GM23338 (cell line): ENCODE measurements around the gene PTPRZ1. TPM values are rescaled to one million over a fixed set of nuclear protein-coding genes. Genes with fewer than 3 reads are reported as not detected.

ENCODE experiments used
- CREB1 ChIP-seq: fragments of 250-450 bp; sonication (Bioruptor Pico); IDR thresholded peaks from 2 replicates; pipeline ENCODE4 v1.5.0; 2020; ENCODE audit warnings: low read depth, mild to moderate bottlenecking, moderate library complexity
- CTCF ChIP-seq, 2 experiments: fragments of 200-600 bp in 1 of 2; sonication (generic) in 1 of 2; conservative IDR thresholded peaks; 2 replicates each; pipeline versions ENCODE4 v1.5.1 to v1.6.1; 2016 to 2017; ENCODE audit warnings: antibody characterized with exemption in 2 of 2, low read depth in 2 of 2, mild to moderate bottlenecking in 2 of 2, moderate library complexity in 1 of 2
- EZH2phosphoT487 ChIP-seq: fragments of 200-600 bp; sonication (generic); IDR thresholded peaks from one replicate; pipeline ENCODE4 v1.8.1; 2018; ENCODE audit warnings: antibody characterized with exemption; ENCODE audit not compliant: unreplicated experiment
- JUNB ChIP-seq: IDR thresholded peaks from one replicate; pipeline ENCODE4 v1.6.1; 2016; ENCODE audit warnings: antibody characterized with exemption; ENCODE audit not compliant: unreplicated experiment
- POLR2AphosphoS5 ChIP-seq: IDR thresholded peaks from 2 replicates; pipeline ENCODE4 v1.6.1; 2016; ENCODE audit warnings: antibody characterized with exemption, low read depth
- ZNF331 ChIP-seq: fragments of 250-450 bp; sonication (Bioruptor Pico); IDR thresholded peaks from 2 replicates; pipeline ENCODE4 v1.5.0; 2020; ENCODE audit warnings: low read depth, mild to moderate bottlenecking, moderate library complexity
- polyA plus RNA-seq: library from polyadenylated mRNA; unstranded; fragments of >200 nt; fragmentation: Nextera tagmentation; extraction: Ambion mirVana; gene quantifications from 2 replicates; pipeline ENCODE4 v1.2.1, GENCODE V29; 2016
- total RNA-seq: library from RNA; depleted of rRNA; stranded (reverse); fragments of >200 nt; shearing (Covaris generic); gene quantifications from 2 replicates; pipeline ENCODE4 v1.2.3, GENCODE V29; 2014
- TF ChIP-seq, protein P1 (sequence below): fragments of 250-450 bp; sonication (Bioruptor Pico); IDR thresholded peaks from 2 replicates; pipeline ENCODE4 v1.5.0; 2020; ENCODE audit warnings: mild to moderate bottlenecking, moderate library complexity
- TF ChIP-seq, protein P2 (sequence below): IDR thresholded peaks from one replicate; pipeline ENCODE4 v1.6.1; 2018; ENCODE audit warnings: antibody characterized with exemption; ENCODE audit not compliant: unreplicated experiment

PTPRZ1 gene
- total and polyA plus RNA-seq, 2 experiments from 2014 or later: 160 to 230 TPM

DNA sequence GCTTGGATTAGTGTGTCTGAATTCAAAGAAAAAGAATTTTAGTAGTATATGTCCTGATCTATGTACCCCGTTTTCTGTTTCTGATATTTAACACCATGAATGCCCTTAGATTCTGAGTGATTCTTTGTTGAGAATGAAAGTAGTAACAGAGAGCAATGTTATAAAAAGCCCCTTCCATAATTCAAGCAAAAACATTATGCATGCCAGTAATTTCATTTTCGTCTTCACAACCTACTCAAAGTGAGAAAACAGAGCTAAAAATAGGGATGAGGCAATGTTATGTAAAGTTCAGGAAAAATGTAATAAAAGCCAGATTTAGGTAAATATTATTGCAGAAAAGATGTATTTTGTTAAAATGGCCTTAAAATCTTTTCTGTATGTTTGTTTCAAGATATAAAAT, 28.1 kb downstream of the PTPRZ1 start (continued):
- TF ChIP-seq, protein P1, sequence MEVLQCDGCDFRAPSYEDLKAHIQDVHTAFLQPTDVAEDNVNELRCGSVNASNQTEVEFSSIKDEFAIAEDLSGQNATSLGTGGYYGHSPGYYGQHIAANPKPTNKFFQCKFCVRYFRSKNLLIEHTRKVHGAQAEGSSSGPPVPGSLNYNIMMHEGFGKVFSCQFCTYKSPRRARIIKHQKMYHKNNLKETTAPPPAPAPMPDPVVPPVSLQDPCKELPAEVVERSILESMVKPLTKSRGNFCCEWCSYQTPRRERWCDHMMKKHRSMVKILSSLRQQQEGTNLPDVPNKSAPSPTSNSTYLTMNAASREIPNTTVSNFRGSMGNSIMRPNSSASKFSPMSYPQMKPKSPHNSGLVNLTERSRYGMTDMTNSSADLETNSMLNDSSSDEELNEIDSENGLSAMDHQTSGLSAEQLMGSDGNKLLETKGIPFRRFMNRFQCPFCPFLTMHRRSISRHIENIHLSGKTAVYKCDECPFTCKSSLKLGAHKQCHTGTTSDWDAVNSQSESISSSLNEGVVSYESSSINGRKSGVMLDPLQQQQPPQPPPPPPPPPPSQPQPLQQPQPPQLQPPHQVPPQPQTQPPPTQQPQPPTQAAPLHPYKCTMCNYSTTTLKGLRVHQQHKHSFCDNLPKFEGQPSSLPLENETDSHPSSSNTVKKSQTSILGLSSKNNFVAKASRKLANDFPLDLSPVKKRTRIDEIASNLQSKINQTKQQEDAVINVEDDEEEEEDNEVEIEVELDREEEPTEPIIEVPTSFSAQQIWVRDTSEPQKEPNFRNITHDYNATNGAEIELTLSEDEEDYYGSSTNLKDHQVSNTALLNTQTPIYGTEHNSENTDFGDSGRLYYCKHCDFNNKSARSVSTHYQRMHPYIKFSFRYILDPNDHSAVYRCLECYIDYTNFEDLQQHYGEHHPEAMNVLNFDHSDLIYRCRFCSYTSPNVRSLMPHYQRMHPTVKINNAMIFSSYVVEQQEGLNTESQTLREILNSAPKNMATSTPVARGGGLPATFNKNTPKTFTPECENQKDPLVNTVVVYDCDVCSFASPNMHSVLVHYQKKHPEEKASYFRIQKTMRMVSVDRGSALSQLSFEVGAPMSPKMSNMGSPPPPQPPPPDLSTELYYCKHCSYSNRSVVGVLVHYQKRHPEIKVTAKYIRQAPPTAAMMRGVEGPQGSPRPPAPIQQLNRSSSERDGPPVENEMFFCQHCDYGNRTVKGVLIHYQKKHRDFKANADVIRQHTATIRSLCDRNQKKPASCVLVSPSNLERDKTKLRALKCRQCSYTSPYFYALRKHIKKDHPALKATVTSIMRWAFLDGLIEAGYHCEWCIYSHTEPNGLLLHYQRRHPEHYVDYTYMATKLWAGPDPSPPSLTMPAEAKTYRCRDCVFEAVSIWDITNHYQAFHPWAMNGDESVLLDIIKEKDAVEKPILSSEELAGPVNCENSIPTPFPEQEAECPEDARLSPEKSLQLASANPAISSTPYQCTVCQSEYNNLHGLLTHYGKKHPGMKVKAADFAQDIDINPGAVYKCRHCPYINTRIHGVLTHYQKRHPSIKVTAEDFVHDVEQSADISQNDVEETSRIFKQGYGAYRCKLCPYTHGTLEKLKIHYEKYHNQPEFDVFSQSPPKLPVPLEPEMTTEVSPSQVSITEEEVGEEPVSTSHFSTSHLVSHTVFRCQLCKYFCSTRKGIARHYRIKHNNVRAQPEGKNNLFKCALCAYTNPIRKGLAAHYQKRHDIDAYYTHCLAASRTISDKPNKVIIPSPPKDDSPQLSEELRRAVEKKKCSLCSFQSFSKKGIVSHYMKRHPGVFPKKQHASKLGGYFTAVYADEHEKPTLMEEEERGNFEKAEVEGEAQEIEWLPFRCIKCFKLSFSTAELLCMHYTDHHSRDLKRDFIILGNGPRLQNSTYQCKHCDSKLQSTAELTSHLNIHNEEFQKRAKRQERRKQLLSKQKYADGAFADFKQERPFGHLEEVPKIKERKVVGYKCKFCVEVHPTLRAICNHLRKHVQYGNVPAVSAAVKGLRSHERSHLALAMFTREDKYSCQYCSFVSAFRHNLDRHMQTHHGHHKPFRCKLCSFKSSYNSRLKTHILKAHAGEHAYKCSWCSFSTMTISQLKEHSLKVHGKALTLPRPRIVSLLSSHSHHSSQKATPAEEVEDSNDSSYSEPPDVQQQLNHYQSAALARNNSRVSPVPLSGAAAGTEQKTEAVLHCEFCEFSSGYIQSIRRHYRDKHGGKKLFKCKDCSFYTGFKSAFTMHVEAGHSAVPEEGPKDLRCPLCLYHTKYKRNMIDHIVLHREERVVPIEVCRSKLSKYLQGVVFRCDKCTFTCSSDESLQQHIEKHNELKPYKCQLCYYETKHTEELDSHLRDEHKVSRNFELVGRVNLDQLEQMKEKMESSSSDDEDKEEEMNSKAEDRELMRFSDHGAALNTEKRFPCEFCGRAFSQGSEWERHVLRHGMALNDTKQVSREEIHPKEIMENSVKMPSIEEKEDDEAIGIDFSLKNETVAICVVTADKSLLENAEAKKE (CRISPR knock-in tag): no peak
- no peak for TF ChIP-seq ZNF331
- TF ChIP-seq EZH2phosphoT487: no peak
- TF ChIP-seq POLR2AphosphoS5: no peak
- TF ChIP-seq, protein P2, sequence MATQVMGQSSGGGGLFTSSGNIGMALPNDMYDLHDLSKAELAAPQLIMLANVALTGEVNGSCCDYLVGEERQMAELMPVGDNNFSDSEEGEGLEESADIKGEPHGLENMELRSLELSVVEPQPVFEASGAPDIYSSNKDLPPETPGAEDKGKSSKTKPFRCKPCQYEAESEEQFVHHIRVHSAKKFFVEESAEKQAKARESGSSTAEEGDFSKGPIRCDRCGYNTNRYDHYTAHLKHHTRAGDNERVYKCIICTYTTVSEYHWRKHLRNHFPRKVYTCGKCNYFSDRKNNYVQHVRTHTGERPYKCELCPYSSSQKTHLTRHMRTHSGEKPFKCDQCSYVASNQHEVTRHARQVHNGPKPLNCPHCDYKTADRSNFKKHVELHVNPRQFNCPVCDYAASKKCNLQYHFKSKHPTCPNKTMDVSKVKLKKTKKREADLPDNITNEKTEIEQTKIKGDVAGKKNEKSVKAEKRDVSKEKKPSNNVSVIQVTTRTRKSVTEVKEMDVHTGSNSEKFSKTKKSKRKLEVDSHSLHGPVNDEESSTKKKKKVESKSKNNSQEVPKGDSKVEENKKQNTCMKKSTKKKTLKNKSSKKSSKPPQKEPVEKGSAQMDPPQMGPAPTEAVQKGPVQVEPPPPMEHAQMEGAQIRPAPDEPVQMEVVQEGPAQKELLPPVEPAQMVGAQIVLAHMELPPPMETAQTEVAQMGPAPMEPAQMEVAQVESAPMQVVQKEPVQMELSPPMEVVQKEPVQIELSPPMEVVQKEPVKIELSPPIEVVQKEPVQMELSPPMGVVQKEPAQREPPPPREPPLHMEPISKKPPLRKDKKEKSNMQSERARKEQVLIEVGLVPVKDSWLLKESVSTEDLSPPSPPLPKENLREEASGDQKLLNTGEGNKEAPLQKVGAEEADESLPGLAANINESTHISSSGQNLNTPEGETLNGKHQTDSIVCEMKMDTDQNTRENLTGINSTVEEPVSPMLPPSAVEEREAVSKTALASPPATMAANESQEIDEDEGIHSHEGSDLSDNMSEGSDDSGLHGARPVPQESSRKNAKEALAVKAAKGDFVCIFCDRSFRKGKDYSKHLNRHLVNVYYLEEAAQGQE: no peak
- no peak for TF ChIP-seq JUNB
- TF ChIP-seq CTCF (conservative IDR thresholded peaks at IDR 0.05; ENCODE audit: low read depth in 2 of 2): no peak
- no peak for TF ChIP-seq CREB1 (CRISPR knock-in tag)
